ENCODE data around the gene INTS7. TPM values are rescaled to one million over a fixed set of nuclear protein-coding genes. Genes with fewer than 3 reads are reported as not detected.
A peak's percentile ranks its signal among the peaks of the same experiment; 100 is the strongest.

INTS7 gene, protein sequence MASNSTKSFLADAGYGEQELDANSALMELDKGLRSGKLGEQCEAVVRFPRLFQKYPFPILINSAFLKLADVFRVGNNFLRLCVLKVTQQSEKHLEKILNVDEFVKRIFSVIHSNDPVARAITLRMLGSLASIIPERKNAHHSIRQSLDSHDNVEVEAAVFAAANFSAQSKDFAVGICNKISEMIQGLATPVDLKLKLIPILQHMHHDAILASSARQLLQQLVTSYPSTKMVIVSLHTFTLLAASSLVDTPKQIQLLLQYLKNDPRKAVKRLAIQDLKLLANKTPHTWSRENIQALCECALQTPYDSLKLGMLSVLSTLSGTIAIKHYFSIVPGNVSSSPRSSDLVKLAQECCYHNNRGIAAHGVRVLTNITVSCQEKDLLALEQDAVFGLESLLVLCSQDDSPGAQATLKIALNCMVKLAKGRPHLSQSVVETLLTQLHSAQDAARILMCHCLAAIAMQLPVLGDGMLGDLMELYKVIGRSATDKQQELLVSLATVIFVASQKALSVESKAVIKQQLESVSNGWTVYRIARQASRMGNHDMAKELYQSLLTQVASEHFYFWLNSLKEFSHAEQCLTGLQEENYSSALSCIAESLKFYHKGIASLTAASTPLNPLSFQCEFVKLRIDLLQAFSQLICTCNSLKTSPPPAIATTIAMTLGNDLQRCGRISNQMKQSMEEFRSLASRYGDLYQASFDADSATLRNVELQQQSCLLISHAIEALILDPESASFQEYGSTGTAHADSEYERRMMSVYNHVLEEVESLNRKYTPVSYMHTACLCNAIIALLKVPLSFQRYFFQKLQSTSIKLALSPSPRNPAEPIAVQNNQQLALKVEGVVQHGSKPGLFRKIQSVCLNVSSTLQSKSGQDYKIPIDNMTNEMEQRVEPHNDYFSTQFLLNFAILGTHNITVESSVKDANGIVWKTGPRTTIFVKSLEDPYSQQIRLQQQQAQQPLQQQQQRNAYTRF
- 26.8 and 70.7 TPM in 2 replicates for total RNA-seq (2014; rRNA removed; shearing (Covaris generic))

DNA sequence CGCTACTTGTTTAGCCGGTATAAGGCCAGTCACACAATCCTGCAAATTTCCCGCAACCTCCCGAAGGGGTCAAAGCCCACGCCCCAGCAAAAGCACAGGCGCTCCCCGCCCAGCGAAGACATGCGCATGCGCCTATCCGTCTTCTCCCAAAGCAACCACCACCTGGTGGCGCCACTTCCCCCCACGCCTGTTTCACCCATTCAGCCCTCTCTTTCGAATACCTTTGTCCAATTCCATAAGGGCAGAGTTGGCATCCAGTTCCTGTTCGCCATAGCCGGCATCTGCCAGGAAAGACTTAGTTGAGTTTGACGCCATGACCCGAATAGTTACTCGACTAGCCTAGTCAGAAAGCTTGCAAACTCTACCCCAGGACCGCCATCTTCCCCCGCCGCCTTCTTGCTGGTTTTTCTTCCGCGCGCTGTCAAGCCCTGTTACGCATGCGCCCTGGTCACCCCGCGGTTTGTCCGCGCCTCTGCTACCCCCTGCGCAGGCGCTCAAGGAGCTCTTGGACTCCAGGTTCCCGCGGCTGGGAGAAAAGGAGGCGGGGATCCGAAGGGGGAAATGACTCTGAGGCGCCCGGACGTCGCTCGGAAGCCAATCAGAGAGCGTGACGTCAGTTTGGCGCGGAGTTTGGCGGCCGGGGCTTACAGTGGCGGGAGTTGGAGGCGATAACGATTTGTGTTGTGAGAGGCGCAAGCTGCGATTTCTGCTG is at the start of gene INTS7, which contains the start of gene DTL:
Gene INTS7 (minus strand): TSS at position 435 of the 712 bp plus-strand sequence. CDS start 120 bp downstream, at position 315.
Gene DTL (plus strand): TSS at position 626 of the 712 bp plus-strand sequence. CDS start 143 bp downstream, outside the sequence.
- peak; percentile 99 for DNase-seq (ENCODE audit: low read depth)

GRCh38 chr1:212082765-212083406 is 47.5 kb upstream of the INTS7 start:
- DNase-seq (ENCODE audit: low read depth), result no peak

GRCh38 chr1:212078826-212079225 is 43.5 kb upstream of the INTS7 start:
- no peak for DNase-seq (ENCODE audit: low read depth)

DNA sequence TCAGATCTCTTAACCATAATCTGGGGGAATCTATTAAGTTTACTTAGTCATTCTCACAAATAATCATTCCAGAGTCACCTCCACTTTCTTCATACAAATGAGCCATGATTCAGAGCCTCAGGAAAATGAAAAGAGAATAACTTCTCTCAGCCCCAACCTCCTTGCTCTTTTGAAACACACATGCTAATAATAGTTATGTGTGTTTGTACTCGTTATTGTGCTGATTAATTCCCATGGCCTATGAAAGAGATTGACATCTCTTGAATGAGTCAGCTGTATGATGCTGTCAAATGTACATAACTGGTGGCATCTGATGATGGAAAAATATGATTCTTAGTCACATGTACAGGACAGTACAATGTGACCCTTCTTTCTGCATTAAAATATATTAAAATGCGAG is 41.7 kb upstream of the INTS7 start:
- no peak for DNase-seq (ENCODE audit: low read depth)

- no peak for DNase-seq (ENCODE audit: low read depth)
Measured at GRCh38 chr1:212074856-212075255, 39.5 kb upstream of the INTS7 start.

GRCh38 chr1:212074313-212074712 is 39.0 kb upstream of the INTS7 start:
- DNase-seq (ENCODE audit: low read depth), result no peak

DNA sequence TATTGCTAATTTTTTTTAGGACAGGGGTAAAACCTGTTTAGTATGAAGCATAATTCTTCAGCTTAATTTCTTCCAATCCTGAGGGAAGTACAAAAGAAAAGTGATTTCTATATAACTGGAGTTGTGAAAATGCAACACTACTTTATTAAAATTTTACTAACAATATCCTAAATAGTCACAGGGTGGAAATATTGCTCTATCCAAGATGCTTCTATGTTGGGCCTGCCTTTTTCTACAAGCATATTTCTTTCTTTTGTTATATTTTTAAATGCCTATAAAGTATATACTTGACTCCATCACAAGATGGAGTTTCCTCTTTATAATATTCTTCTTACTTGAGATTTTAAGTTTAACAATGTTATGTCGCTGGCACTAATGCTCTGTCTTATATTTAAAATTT is 38.1 kb upstream of the INTS7 start:
- DNase-seq (ENCODE audit: low read depth), result no peak

GRCh38 chr1:212072047-212072446 is 36.7 kb upstream of the INTS7 start:
- DNase-seq (ENCODE audit: low read depth), result no peak

- DNase-seq (ENCODE audit: low read depth), result peak; percentile 10
Measured at GRCh38 chr1:212070720-212071302, 35.5 kb upstream of the INTS7 start.

GRCh38 chr1:212067787-212068186 is 32.4 kb upstream of the INTS7 start:
- no peak for DNase-seq (ENCODE audit: low read depth)

DNA sequence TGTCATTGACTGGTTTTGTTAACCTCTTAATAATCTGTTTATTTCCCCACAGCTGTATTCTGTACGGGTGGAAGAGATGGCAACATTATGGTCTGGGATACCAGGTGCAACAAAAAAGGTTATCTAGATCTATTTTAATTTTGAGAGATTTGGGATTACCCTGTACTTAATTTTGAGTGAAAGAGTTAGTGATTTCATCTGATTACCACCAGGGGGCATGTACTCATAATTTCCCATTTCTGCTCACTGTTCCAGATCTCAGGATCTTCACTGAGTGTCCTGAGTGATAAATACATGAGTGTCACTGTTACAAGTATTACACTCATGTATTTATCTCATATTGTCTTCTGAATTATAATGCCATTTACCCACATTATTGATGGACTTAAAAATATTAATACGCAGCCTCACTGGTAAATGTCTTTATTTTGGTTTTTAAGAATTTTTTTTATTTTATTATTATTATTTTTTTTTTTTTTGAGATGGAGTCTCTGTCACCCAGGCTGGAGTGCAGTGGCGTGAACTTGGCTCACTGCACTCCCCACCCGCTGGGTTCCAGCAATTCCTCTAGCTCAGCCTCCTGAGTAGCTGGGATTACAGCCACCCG is 27.6 kb upstream of the INTS7 start:
- DNase-seq (ENCODE audit: low read depth), result peak; percentile 6

DNA sequence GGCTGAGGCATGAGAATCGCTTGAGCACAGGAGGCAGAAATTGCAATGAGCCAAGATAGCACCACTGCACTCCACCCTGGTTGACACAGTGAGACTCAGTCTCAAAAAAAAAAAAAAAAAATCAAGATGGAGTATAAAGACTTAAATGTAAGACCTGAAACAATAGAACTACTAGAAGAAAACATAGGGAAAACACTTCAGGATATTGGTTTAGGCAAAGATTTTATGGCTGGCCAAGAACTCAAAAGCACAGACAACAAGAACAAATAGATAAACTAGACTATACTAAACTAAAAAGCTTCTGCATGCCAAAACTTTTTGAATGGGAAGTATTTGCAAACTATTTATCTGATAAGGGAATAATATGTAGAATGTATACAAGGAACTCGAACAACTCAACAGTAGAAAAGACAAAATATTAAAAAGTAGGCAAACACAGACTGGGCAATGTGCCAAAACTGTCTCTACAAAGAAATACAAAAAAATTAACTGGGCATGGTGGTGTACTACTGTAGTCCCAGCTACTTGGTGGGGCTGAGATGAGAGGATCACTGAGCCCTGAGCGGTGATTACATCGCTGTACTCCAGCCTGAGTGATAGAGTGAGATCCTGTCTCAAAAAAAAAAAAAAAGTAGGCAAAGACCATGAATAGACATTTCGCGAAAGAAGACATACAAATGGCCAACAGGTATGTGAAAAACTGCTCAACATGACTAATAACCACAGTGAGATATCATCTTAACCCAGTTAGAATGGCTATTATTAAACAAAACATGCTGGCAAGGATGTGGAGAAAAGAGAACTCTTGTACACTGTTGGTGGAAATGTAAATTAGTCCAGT is 25.5 kb upstream of the INTS7 start:
- peak; percentile 7 for DNase-seq (ENCODE audit: low read depth)

DNA sequence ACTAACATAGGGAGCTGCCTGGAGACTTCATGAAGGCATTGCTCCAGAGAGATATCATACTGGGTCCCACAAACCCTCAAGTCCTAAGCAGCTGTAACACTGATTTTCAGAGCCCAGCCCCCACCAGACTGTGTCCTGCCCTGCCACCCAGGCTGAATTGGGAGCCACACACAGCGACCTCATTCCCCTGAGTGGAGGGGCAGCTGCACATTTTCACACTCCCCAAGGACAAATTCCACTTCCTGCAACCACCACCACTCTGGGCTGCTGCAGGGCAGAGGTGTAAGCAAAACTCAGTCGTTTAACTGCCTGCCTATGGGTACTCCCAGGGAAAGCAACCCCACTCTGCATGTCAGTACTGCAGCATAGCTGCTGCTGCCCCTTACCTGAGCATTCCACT is 20.0 kb upstream of the INTS7 start:
- DNase-seq (ENCODE audit: low read depth), result no peak

GRCh38 chr1:212053993-212054392 is 18.6 kb upstream of the INTS7 start:
- no peak for DNase-seq (ENCODE audit: low read depth)

- no peak for DNase-seq (ENCODE audit: low read depth)
Measured at GRCh38 chr1:212045981-212046380, 10.6 kb upstream of the INTS7 start.

DNA sequence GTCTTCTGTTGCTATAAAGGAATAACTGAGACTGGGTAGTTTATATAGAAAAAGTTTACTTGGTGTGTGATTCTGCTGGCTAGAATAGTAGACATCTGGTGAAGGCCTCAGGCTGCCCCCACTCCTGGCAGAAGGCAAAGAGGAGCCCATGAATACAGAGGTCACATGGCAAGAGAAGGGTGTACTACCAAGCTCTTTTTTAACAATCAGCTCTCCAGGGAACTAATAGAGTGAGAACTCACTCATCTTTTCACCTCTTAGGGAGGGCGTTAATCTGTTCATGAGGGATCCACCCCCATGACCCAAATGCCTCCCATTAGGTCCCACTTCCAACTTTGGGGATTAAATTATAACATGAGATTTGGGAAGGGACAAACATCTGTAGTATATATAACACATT is 9.5 kb upstream of the INTS7 start:
- DNase-seq (ENCODE audit: low read depth), result no peak

- DNase-seq (ENCODE audit: low read depth), result no peak
Measured at GRCh38 chr1:212042436-212042835, 7.1 kb upstream of the INTS7 start.

DNA sequence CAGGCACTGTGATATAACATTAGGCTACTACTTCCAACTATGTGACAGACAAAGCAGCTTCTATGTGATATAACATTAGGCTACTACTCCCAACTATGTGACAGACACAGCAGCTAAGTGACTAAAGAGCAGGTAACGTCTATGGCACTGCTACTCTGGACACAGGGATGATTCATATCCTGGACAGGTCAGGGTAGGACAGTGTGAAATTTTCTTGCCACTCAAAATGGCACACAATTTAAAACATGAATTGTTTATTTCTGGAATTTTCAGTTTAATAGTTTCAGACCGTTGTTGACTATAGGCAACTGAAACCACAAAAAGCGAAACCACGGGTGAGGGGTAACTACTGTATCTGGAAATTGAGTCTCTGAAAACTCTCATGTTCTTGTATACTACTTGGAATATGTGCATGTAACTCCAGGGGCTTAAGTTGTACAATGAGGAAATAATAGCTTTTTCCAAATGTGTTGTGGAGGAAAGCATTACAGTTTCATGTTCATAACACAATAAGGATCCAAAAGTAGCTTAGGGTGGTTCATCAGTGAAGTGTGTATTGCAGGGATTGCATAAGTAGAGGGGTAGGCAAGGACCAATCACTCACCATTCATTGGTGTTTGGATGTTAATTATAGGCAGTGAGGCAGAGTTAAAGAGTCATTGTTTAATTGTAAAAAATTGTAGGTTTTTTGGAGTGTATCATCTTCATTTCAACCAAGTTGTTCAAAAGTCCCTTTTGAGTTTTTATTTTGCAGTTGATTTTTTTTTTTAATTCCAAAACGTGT is 5.5 kb upstream of the INTS7 start:
- DNase-seq (ENCODE audit: low read depth), result no peak

- DNase-seq (ENCODE audit: low read depth), result no peak
Measured at GRCh38 chr1:212039622-212040021, 4.3 kb upstream of the INTS7 start.
